Neural cell (in vitro differentiated cells): ENCODE data around the gene OTUD4. TPM values are rescaled to one million over a fixed set of nuclear protein-coding genes. Genes with fewer than 3 reads are reported as not detected.

ENCODE experiments used
- H2AFZ ChIP-seq: fragments of 200-600, 300-800 bp; sonication (generic), shearing (Covaris generic); 2 replicates; pipeline ENCODE4 v1.6.0; 2014; ENCODE audit warnings: low read depth, mild to moderate bottlenecking, antibody characterized with exemption, low read length, moderate library complexity
- H3F3A ChIP-seq: fragments of 200-600 bp; shearing (Covaris generic); 2 replicates; pipeline ENCODE4 v1.6.1; 2016; ENCODE audit warnings: mild to moderate bottlenecking, moderate library complexity, mixed read lengths, antibody characterized with exemption, low read length; ENCODE audit not compliant: insufficient read depth, poor library complexity, severe bottlenecking
- H3K27ac ChIP-seq: fragments of 200-600, 300-800 bp; sonication (generic), shearing (Covaris generic); 2 replicates; pipeline ENCODE4 v1.5.1; 2014; ENCODE audit warnings: mild to moderate bottlenecking, low read length, moderate library complexity
- H3K27me3 ChIP-seq: fragments of 300-800, 200-600 bp; sonication (generic), shearing (Covaris generic); 2 replicates; pipeline ENCODE4 v1.6.0; 2014; ENCODE audit warnings: mild to moderate bottlenecking, low read depth, low read length, moderate library complexity; ENCODE audit not compliant: insufficient read depth
- H3K36me3 ChIP-seq: fragments of 300-800, 200-600 bp; sonication (generic), shearing (Covaris generic); 2 replicates; pipeline ENCODE4 v1.5.1; 2014; ENCODE audit warnings: mild to moderate bottlenecking, antibody characterized with exemption, low read length, moderate library complexity; ENCODE audit not compliant: insufficient read depth
- H3K4me2 ChIP-seq: fragments of 300-800, 200-600 bp; sonication (generic), shearing (Covaris generic); 2 replicates; pipeline ENCODE4 v1.6.0; 2014; ENCODE audit warnings: mild to moderate bottlenecking, low read length
- H3K4me3 ChIP-seq: fragments of 300-800, 200-600 bp; sonication (generic), shearing (Covaris generic); 2 replicates; pipeline ENCODE4 v1.5.1; 2014; ENCODE audit warnings: mild to moderate bottlenecking, low read length, moderate library complexity
- H3K79me2 ChIP-seq: fragments of 200-600 bp; shearing (Covaris generic); replicated peaks from 2 replicates; pipeline ENCODE4 v1.6.0; 2014; ENCODE audit warnings: mild to moderate bottlenecking, low read length, moderate library complexity; ENCODE audit not compliant: insufficient read depth
- H3K9ac ChIP-seq: fragments of 300-800, 200-600 bp; sonication (generic), shearing (Covaris generic); 2 replicates; pipeline ENCODE4 v1.6.1; 2016; ENCODE audit warnings: mild to moderate bottlenecking, low read length, mixed read lengths
- H3K9me2 ChIP-seq: fragments of 200-600 bp; shearing (Covaris generic); 2 replicates; pipeline ENCODE4 v1.6.1; 2016; ENCODE audit warnings: mild to moderate bottlenecking, low read length, mixed read lengths; ENCODE audit not compliant: insufficient read depth
- H3K9me3 ChIP-seq: fragments of 200-600, 300-800 bp; sonication (generic), shearing (Covaris generic); 2 replicates; pipeline ENCODE4 v1.6.1; 2016; ENCODE audit warnings: mild to moderate bottlenecking, mixed run types, low read length, moderate library complexity, mixed read lengths
- H4K20me1 ChIP-seq: fragments of 200-600 bp; shearing (Covaris generic); 2 replicates; pipeline ENCODE4 v1.6.1; 2016; ENCODE audit warnings: mild to moderate bottlenecking, mixed run types; ENCODE audit not compliant: insufficient read depth
- EP300 ChIP-seq: fragments of 450-650 bp; conservative IDR thresholded peaks from 2 replicates; pipeline ENCODE4 v1.6.1; 2014; ENCODE audit warnings: antibody characterized with exemption, mild to moderate bottlenecking, moderate library complexity; ENCODE audit not compliant: poor library complexity, severe bottlenecking
- EZH2 ChIP-seq: fragments of 200-600, 300-800 bp; shearing (Covaris generic), sonication (generic); IDR thresholded peaks from 2 replicates; pipeline ENCODE4 v1.6.1; 2014; ENCODE audit warnings: antibody characterized with exemption, low read length, borderline replicate concordance, mild to moderate bottlenecking; ENCODE audit not compliant: insufficient read depth, poor library complexity, severe bottlenecking
- MXI1 ChIP-seq: fragments of 450-650 bp; conservative IDR thresholded peaks from 2 replicates; pipeline ENCODE4 v1.6.1; 2014; ENCODE audit warnings: antibody characterized with exemption, mild to moderate bottlenecking; ENCODE audit not compliant: poor library complexity, severe bottlenecking
- POLR2AphosphoS5 ChIP-seq: IDR thresholded peaks from 2 replicates; pipeline ENCODE4 v1.6.1; 2012
- RAD21 ChIP-seq: fragments of 450-650 bp; conservative IDR thresholded peaks from 2 replicates; pipeline ENCODE4 v1.6.1; 2014; ENCODE audit warnings: antibody characterized with exemption, mild to moderate bottlenecking, moderate library complexity
- SMC3 ChIP-seq: fragments of 450-650 bp; conservative IDR thresholded peaks from 2 replicates; pipeline ENCODE4 v1.6.1; 2014; ENCODE audit warnings: antibody characterized with exemption, mild to moderate bottlenecking, moderate library complexity; ENCODE audit not compliant: poor library complexity
- TAF1 ChIP-seq: IDR thresholded peaks from 2 replicates; pipeline ENCODE4 v1.6.1; 2012; ENCODE audit warnings: low read depth
- polyA plus RNA-seq: library from polyadenylated mRNA; depleted of rRNA; stranded (reverse); fragments of >200 nt; gene quantifications from 2 replicates; pipeline ENCODE4 v1.2.3, GENCODE V29; 2014
- TF ChIP-seq, protein P1 (sequence below): fragments of 450-650 bp; IDR thresholded peaks from 2 replicates; pipeline ENCODE4 v1.5.1; 2014; ENCODE audit warnings: antibody characterized with exemption, mild to moderate bottlenecking, moderate library complexity; ENCODE audit not compliant: poor library complexity, severe bottlenecking
- TF ChIP-seq, protein P2 (sequence below): IDR thresholded peaks from 2 replicates; pipeline ENCODE4 v1.6.1; 2012; ENCODE audit warnings: borderline replicate concordance

OTUD4 gene
- polyA plus RNA-seq, 1 donor from 2014 or later = 15.1 TPM

GRCh38 chr4:145207934-145208333, 27.5 kb upstream of the OTUD4 start:
- Histone ChIP-seq H3K79me2 (no peaks in the 10 kb centered on the region), H3F3A (no peaks in the 10 kb centered on the region)

DNA sequence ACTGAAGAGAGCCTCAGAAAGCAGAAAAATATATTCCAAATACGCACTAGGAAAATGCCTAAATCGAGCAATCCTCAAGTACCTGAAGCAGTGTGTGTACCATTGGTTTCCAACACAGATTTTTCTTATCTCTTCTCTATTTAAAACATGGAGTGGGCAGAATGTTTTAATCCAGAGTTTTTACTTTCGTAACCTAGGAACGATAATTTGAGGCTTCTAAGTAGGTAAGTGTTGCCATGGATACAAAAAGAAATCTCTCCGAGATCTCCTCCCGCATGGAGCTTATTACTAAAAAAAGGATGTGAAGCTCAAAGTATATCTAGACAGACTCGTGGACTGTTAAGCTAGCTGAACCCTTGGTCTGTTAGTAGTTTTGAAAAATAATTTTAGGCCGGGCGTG, 23.0 kb upstream of the OTUD4 start:
- Histone ChIP-seq H3K36me3 (no peaks in the 10 kb centered on the region), H3K27me3 (no peaks in the 10 kb centered on the region), H4K20me1 (no peaks in the 10 kb centered on the region), H2AFZ (no peak overlapping the region), H3K79me2 (no peaks in the 10 kb centered on the region), H3F3A (no peaks in the 10 kb centered on the region), H3K9me2 (no peaks in the 10 kb centered on the region), H3K27ac (no peak overlapping the region), H3K4me3 (no peak overlapping the region), H3K9me3 (no peaks in the 10 kb centered on the region), H3K4me2 (no peak overlapping the region), H3K9ac (no peak overlapping the region)
- TF ChIP-seq, protein P1, sequence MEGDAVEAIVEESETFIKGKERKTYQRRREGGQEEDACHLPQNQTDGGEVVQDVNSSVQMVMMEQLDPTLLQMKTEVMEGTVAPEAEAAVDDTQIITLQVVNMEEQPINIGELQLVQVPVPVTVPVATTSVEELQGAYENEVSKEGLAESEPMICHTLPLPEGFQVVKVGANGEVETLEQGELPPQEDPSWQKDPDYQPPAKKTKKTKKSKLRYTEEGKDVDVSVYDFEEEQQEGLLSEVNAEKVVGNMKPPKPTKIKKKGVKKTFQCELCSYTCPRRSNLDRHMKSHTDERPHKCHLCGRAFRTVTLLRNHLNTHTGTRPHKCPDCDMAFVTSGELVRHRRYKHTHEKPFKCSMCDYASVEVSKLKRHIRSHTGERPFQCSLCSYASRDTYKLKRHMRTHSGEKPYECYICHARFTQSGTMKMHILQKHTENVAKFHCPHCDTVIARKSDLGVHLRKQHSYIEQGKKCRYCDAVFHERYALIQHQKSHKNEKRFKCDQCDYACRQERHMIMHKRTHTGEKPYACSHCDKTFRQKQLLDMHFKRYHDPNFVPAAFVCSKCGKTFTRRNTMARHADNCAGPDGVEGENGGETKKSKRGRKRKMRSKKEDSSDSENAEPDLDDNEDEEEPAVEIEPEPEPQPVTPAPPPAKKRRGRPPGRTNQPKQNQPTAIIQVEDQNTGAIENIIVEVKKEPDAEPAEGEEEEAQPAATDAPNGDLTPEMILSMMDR = no peak
- TF ChIP-seq, protein P2, sequence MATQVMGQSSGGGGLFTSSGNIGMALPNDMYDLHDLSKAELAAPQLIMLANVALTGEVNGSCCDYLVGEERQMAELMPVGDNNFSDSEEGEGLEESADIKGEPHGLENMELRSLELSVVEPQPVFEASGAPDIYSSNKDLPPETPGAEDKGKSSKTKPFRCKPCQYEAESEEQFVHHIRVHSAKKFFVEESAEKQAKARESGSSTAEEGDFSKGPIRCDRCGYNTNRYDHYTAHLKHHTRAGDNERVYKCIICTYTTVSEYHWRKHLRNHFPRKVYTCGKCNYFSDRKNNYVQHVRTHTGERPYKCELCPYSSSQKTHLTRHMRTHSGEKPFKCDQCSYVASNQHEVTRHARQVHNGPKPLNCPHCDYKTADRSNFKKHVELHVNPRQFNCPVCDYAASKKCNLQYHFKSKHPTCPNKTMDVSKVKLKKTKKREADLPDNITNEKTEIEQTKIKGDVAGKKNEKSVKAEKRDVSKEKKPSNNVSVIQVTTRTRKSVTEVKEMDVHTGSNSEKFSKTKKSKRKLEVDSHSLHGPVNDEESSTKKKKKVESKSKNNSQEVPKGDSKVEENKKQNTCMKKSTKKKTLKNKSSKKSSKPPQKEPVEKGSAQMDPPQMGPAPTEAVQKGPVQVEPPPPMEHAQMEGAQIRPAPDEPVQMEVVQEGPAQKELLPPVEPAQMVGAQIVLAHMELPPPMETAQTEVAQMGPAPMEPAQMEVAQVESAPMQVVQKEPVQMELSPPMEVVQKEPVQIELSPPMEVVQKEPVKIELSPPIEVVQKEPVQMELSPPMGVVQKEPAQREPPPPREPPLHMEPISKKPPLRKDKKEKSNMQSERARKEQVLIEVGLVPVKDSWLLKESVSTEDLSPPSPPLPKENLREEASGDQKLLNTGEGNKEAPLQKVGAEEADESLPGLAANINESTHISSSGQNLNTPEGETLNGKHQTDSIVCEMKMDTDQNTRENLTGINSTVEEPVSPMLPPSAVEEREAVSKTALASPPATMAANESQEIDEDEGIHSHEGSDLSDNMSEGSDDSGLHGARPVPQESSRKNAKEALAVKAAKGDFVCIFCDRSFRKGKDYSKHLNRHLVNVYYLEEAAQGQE = no peak
- no peak for TF ChIP-seq EZH2
- TF ChIP-seq SMC3 = no peak
- TF ChIP-seq RAD21 = no peak
- TF ChIP-seq EP300 = no peak
- TF ChIP-seq TAF1 = no peak
- no peak for TF ChIP-seq POLR2AphosphoS5
- no peak for TF ChIP-seq MXI1

More at GRCh38 chr4:145207934-145208333, 27.5 kb upstream of the OTUD4 start:
- Histone ChIP-seq H3K27ac (no peak overlapping the region), H3K4me3 (no peak overlapping the region), H3K9me2 (no peaks in the 10 kb centered on the region), H3K4me2 (no peak overlapping the region), H3K27me3 (no peaks in the 10 kb centered on the region), H2AFZ (no peak overlapping the region), H3K36me3 (no peaks in the 10 kb centered on the region), H3K9me3 (no peaks in the 10 kb centered on the region), H3K9ac (no peak overlapping the region), H4K20me1 (no peaks in the 10 kb centered on the region)
- TF ChIP-seq, protein P2 = no peak
- TF ChIP-seq EZH2 (no peak), RAD21 (no peak), POLR2AphosphoS5 (no peak), SMC3 (no peak), TAF1 (no peak), EP300 (no peak), MXI1 (no peak)
- TF ChIP-seq, protein P1 = no peak
